IMR-90 (cell line): ENCODE data around the gene HLA-DQB1.

ENCODE experiments used
- BHLHE40 ChIP-seq: fragments of 150-350 bp; IDR thresholded peaks from 2 replicates; pipeline ENCODE4 v1.6.1; 2016; ENCODE audit warnings: mild to moderate bottlenecking, low read depth, low read length
- CEBPB ChIP-seq: IDR thresholded peaks from 2 replicates; pipeline ENCODE4 v1.6.1; 2012; ENCODE audit warnings: low read depth, low read length, improper control_type of control experiment
- CHD1 ChIP-seq: IDR thresholded peaks from 2 replicates; pipeline ENCODE4 v1.6.1; 2012; ENCODE audit warnings: low read depth, low read length, improper control_type of control experiment
- FOS ChIP-seq: fragments of 150-350 bp; IDR thresholded peaks from 2 replicates; pipeline ENCODE4 v1.6.1; 2016; ENCODE audit warnings: low read depth, low read length
- MAFK ChIP-seq: IDR thresholded peaks from 2 replicates; pipeline ENCODE4 v1.6.1; 2012; ENCODE audit warnings: low read depth, low read length, improper control_type of control experiment
- MXI1 ChIP-seq: IDR thresholded peaks from 2 replicates; pipeline ENCODE4 v1.6.1; 2012; ENCODE audit warnings: low read depth, mild to moderate bottlenecking, low read length, moderate library complexity, borderline replicate concordance
- POLR2A ChIP-seq: IDR thresholded peaks from 2 replicates; pipeline ENCODE4 v1.6.1; 2012; ENCODE audit warnings: mild to moderate bottlenecking, low read depth, low read length
- RAD21 ChIP-seq: IDR thresholded peaks from 2 replicates; pipeline ENCODE4 v1.6.1; 2012; ENCODE audit warnings: low read length, improper control_type of control experiment
- RFX5 ChIP-seq: IDR thresholded peaks from 2 replicates; pipeline ENCODE4 v1.8.0; 2012; ENCODE audit warnings: low read depth, mild to moderate bottlenecking, low read length, moderate library complexity
- TF ChIP-seq, protein P1 (sequence below): conservative IDR thresholded peaks from 2 replicates; pipeline ENCODE4 v1.5.1; 2012; ENCODE audit warnings: mild to moderate bottlenecking, low read depth, low read length, improper control_type of control experiment
- TF ChIP-seq, protein P2 (sequence below): fragments of 150-350 bp; IDR thresholded peaks from 2 replicates; pipeline ENCODE4 v1.6.1; 2016; ENCODE audit warnings: low read depth, mild to moderate bottlenecking, low read length, moderate library complexity, borderline replicate concordance
- TF ChIP-seq, protein P3 (sequence below): fragments of 150-350 bp; IDR thresholded peaks from 2 replicates; pipeline ENCODE4 v1.6.1; 2017; ENCODE audit warnings: mild to moderate bottlenecking, antibody characterized with exemption, low read length, low read depth

DNA sequence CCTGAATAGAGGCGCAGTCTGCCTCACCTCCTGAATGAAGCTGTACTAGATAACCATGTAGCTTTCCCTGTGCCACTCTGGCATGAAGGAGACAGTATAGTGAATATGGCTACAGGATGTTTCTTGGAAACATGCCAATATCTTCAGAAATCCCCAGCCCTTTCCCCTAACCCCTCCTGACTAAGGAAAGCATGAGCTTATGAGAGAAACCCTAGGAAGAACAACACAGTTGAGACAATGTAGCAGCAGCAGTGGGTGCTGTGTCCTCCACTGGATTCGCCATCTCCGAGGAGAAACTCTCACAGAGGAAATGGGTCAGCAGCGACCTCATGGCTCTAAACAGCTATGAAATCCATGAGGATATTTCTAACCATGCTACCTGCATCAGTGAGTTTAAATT is 22.6 kb downstream of the HLA-DQB1 start:
- TF ChIP-seq MXI1 = no peak
- TF ChIP-seq, protein P1, sequence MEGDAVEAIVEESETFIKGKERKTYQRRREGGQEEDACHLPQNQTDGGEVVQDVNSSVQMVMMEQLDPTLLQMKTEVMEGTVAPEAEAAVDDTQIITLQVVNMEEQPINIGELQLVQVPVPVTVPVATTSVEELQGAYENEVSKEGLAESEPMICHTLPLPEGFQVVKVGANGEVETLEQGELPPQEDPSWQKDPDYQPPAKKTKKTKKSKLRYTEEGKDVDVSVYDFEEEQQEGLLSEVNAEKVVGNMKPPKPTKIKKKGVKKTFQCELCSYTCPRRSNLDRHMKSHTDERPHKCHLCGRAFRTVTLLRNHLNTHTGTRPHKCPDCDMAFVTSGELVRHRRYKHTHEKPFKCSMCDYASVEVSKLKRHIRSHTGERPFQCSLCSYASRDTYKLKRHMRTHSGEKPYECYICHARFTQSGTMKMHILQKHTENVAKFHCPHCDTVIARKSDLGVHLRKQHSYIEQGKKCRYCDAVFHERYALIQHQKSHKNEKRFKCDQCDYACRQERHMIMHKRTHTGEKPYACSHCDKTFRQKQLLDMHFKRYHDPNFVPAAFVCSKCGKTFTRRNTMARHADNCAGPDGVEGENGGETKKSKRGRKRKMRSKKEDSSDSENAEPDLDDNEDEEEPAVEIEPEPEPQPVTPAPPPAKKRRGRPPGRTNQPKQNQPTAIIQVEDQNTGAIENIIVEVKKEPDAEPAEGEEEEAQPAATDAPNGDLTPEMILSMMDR = no peak
- no peak for TF ChIP-seq MAFK
- TF ChIP-seq, protein P2, sequence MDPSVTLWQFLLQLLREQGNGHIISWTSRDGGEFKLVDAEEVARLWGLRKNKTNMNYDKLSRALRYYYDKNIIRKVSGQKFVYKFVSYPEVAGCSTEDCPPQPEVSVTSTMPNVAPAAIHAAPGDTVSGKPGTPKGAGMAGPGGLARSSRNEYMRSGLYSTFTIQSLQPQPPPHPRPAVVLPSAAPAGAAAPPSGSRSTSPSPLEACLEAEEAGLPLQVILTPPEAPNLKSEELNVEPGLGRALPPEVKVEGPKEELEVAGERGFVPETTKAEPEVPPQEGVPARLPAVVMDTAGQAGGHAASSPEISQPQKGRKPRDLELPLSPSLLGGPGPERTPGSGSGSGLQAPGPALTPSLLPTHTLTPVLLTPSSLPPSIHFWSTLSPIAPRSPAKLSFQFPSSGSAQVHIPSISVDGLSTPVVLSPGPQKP = no peak
- TF ChIP-seq POLR2A = no peak
- TF ChIP-seq RFX5 = no peak
- TF ChIP-seq, protein P3, sequence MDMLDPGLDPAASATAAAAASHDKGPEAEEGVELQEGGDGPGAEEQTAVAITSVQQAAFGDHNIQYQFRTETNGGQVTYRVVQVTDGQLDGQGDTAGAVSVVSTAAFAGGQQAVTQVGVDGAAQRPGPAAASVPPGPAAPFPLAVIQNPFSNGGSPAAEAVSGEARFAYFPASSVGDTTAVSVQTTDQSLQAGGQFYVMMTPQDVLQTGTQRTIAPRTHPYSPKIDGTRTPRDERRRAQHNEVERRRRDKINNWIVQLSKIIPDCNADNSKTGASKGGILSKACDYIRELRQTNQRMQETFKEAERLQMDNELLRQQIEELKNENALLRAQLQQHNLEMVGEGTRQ = no peak
- no peak for TF ChIP-seq CEBPB
- TF ChIP-seq FOS = no peak
- no peak for TF ChIP-seq RAD21
- no peak for TF ChIP-seq CHD1
- TF ChIP-seq BHLHE40 = no peak
